AG20443 (cell line): Measurements from ENCODE around the gene MYH14.
A peak's percentile ranks its signal among the peaks of the same experiment; 100 is the strongest.
"Not testable (repeated sequence)": the region's sequence is repeated elsewhere in the genome, so short reads cannot be mapped to it uniquely, and the experiment has no call there.

Experiments used
- DNase-seq: peaks from one replicate; pipeline ENCODE4 v3.0.0; 2012; ENCODE audit warnings: low spot score, mixed read lengths

The MYH14 gene

GRCh38 chr19:50333235-50333736 lies 129.9 kb downstream of the MYH14 start:
- DNase-seq, result no peak

DNA sequence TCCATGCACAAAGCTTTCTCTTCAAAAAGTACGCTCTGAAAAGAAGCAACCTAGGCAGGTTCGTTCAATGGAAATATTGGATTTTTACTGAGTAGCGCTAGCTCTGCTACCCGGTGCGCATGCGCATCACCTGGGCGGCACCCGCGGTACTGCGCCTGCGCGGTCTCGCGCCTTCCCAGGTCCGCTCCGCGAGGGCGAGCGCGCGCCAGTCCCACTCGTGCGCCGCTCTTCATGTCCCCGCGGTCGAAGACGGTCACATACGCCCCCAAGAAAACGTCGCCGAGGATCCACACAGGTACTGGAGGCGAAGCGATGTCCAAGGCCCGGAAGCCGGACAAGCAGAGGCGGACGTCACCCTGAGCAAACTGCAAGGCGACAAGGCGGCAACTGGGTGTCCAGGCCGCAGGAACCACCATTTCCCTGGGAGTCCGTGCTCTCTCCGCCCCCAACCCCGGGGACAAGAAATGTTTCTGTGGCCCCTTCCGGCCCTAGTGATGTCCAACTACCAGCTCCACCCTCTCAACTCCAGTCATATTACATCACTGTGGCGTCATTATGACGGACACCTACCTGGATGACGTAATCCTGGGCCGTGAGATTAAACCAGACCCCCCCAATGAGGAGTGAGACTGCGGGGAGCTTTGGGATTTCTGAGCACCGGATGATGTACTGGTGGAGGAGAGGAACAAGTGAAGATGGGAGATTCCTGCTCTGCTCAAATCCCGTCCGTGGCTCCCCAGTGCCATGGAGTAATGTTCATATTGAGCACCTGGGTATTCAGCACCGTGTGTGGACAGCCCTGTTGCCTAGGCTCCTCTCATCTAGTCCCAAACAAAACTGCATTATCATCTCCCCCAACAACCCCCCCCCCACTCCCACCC lies 130.6 kb downstream of the MYH14 start:
- DNase-seq, result peak; percentile 99

GRCh38 chr19:50334741-50335421 lies 131.5 kb downstream of the MYH14 start:
- DNase-seq, result peak; percentile 3

GRCh38 chr19:50337031-50337430 lies 133.6 kb downstream of the MYH14 start:
- DNase-seq, result not testable (repeated sequence)

DNA sequence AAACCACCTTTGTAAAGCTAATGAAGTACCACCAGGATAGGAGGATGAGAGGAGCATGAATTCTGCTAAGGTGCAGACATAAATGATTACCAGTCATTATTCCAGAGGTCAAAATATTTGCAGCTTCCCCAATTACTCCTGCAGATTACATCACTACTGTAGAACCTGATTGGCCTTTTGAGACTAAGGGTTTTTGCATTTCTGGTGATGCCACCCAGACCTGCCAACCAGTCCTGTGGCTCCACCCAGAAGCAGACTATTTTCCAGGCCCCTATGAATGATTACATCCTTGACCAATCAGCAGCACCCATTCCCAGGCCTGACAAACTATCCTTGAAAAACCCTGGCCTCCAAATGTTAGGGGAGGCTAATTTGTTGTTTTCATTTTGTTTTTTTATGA lies 136.9 kb downstream of the MYH14 start:
- no peak for DNase-seq

GRCh38 chr19:50341091-50341564 lies 137.7 kb downstream of the MYH14 start:
- DNase-seq, result peak; percentile 1

DNA sequence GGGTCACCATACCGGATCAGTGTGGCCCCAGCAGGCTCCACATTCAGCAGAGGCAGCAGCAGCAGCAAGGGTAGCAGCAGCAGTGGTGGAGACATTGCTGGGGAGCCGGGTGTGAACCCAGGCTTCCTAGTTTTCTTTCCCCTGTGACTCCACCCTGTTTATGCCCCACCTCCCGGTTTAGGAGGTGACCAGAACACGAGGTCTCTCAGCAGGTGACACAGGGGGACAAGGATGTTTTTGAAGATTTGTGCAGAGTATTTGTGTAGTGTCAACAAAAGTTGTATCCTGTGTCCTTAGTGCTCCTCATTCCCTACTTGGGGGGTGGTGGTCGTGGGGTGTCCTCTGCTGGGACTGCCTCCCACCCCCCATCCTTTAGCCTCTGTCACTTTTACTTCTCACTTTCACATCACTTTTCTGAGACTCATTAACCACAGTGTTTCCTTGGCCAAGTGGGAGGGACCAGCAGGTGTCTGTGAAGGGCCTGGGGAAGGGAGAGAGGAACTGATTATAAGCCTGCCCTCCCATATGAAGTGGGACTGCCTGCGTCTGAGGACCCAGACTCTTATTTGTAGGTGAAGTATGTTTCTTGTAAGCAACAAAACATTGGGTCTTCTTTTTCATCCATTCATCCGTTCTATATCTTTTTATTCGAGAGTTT lies 141.4 kb downstream of the MYH14 start:
- no peak for DNase-seq

- DNase-seq, result not testable (repeated sequence)
Observed at GRCh38 chr19:50347089-50347581, 143.7 kb downstream of the MYH14 start.

DNA sequence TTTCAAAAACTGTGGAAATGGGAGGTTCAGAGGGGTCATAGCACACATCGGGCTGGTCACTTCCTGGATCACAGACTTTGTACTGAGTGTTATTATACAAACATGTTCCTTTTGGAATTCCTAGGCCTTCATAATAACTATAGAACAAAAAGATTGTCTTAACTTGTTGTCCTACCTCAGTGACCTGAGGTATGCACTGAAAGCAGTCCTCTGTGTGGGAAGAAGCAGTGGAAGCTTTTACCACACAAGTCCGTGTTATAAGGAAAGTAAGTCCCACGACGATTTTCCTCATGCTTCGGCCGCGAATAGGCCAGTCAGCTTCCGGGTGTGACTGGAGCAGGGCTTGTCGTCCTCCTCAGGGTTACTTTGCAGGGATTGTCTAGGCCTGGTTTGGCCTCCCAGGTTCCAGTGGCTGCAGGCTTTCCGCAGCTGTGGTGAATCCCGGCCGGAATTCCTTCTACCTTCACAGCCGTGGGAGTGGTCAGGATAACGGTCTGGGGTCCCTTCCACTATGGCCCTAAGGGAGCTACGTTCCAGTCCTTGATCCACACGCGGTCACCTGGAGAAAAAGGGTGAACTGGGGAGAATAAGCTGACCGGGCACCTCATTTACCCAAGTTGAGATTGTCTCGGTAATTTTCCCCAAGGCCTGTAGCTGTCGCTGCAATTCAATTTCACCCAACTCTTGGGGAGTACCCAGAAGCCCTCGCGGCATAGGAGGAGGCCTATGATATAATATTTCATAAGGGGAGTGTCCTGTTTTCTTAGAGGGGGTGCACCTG lies 146.0 kb downstream of the MYH14 start:
- DNase-seq, result no peak

GRCh38 chr19:50352242-50352641 lies 148.8 kb downstream of the MYH14 start:
- no peak for DNase-seq

- not testable (repeated sequence) for DNase-seq
Observed at GRCh38 chr19:50353487-50353880, 150.1 kb downstream of the MYH14 start.

GRCh38 chr19:50356691-50357177 lies 153.3 kb downstream of the MYH14 start:
- no peak for DNase-seq

DNA sequence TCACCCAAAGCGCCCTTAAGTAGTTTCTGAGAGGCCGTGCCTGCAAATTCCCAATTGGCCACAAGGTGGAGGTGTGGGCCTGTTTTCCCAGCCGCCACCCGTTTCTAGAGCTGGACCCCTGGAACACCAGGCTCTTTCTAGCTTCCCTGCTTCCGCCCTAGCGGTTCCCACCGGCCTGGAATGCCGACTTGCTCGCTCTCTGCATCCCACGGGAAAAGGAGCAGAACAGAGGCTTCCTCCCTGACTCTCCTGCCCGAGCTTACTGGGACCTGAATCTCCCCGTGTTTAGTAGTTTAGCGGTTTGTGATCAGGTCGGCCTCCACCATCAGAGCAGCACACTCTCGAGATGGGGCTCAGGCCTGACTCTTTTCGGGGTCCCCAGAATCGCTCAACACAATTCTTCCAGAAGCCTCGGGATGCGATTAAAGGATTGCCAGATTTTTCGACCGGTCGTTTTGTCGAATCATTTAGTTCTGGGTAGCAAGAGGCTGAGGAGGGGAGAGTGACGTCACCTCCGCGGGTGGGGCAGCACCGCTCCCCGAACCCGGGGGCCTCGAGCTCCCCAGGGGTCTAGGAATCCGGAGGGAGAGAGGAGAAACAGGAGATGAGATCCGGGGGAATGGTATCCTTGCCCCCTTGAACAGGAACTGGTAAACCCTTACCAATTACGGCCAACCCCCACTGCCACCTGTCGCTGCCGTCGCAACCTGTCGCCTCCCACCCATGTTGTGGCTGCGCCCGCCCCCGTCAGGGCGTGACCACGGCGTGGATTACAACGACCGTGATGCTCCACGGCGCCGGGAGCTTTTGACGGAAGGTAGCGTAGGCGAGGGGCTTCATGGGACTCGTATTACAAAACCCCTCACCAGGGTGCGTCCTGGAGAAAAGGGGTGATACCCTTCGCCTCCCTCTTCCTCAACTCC lies 154.0 kb downstream of the MYH14 start:
- DNase-seq, result peak; percentile 54

- DNase-seq, result peak; percentile 92
Observed at GRCh38 chr19:50358483-50359327, 155.3 kb downstream of the MYH14 start.

DNA sequence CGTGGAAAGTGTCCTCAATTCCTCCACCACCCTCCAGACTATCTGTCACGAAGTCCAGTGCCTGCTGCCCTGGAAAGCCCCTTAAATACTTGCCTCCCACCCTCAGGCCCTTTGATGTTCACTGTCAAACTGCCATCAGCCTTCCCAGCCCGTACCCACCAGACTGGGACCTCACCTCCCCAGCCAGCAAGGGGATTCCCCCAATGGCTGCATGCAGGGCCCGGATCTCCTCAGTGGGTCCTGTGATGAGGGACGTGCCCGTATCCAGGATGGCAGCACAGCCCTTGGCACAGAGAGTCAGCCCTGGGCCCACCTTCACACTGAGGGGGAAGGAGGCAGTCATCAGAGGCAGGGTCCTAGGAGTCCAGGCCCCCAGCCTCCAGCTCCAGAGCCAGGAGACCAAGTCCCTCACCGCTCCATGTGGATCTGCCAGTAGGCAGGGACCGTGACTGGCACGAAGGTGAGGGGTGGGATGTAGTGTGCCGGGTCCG lies 156.0 kb downstream of the MYH14 start:
- no peak for DNase-seq
